A673 (cell line): ENCODE results near the gene SFTPB. TPM values are rescaled to one million over a fixed set of nuclear protein-coding genes. Genes with fewer than 3 reads are reported as not detected.

ENCODE experiments used
- BruUV-seq: library from RNA; stranded (reverse); fragments of 400-500 nt; replicated peaks from 2 replicates; lab custom pipeline; 2021; lab: Mats Ljungman, UMichigan
- CTCF ChIA-PET: fragments of 300-600 bp; sonication (Branson Sonifier 250); formaldehyde crosslinking; loops from one replicate; lab custom pipeline; 2022; ENCODE audit warnings: antibody characterized with exemption; lab: Charles Lee
- POLR2A ChIA-PET: fragments of 300-600 bp; sonication (Branson Sonifier 250); formaldehyde crosslinking; loops from one replicate; lab custom pipeline; 2022; ENCODE audit warnings: antibody characterized with exemption; ENCODE audit not compliant: low non-redundant PET; lab: Charles Lee
- DNase-seq: peaks from one replicate; pipeline ENCODE4 v3.0.0-alpha.2; 2015; ENCODE audit warnings: low spot score
- H3K27ac ChIP-seq: fragments of 200-600 bp; sonication (generic); 2 replicates; pipeline ENCODE4 v1.5.1; 2016; ENCODE audit warnings: mixed run types, low read depth, mild to moderate bottlenecking, mixed read lengths, antibody characterized with exemption, low read length; ENCODE audit not compliant: poor library complexity, severe bottlenecking
- H3K27me3 ChIP-seq: fragments of 200-600 bp; sonication (generic); replicated peaks from 2 replicates; pipeline ENCODE4 v1.6.1; 2017; ENCODE audit warnings: mixed run types, low read depth, mild to moderate bottlenecking, mixed read lengths, antibody characterized with exemption, low read length; ENCODE audit not compliant: insufficient read depth, poor library complexity
- H3K36me3 ChIP-seq: fragments of 200-600 bp; sonication (generic); 2 replicates; pipeline ENCODE4 v1.6.1; 2016; ENCODE audit warnings: mixed run types, mild to moderate bottlenecking, mixed read lengths, antibody characterized with exemption, low read length; ENCODE audit not compliant: insufficient read depth, poor library complexity, severe bottlenecking
- H3K4me1 ChIP-seq: fragments of 200-600 bp; sonication (generic); 2 replicates; pipeline ENCODE4 v1.6.1; 2017; ENCODE audit warnings: mixed run types, mild to moderate bottlenecking, mixed read lengths, antibody characterized with exemption, low read length; ENCODE audit not compliant: insufficient read depth, poor library complexity, severe bottlenecking
- H3K4me3 ChIP-seq: fragments of 200-600 bp; sonication (generic); 2 replicates; pipeline ENCODE4 v1.5.1; 2016; ENCODE audit warnings: low read depth, mixed run types, mild to moderate bottlenecking, mixed read lengths, low read length; ENCODE audit not compliant: poor library complexity, severe bottlenecking
- H3K9me3 ChIP-seq: fragments of 200-600 bp; sonication (generic); 2 replicates; pipeline ENCODE4 v1.6.1; 2016; ENCODE audit warnings: mixed run types, low read depth, mild to moderate bottlenecking, mixed read lengths, antibody characterized with exemption, low read length; ENCODE audit not compliant: poor library complexity, severe bottlenecking
- EZH2 ChIP-seq: fragments of 200-600 bp; sonication (generic); IDR thresholded peaks from 2 replicates; pipeline ENCODE4 v1.6.1; 2017; ENCODE audit warnings: borderline replicate concordance, low read depth, mild to moderate bottlenecking, mixed read lengths, antibody characterized with exemption, low read length; ENCODE audit not compliant: poor library complexity, severe bottlenecking
- intact Hi-C: fragments of 100-400 bp; cut with micrococcal nuclease; formaldehyde crosslinking; loops from one replicate; pipeline ENCODE4 v1.10.0; 2022; ENCODE audit not compliant: unreplicated experiment
- total RNA-seq: library from RNA; stranded (reverse); gene quantifications from 2 replicates; pipeline ENCODE4 v1.2.3, GENCODE V29; 2021
- TF ChIP-seq, protein P1 (sequence below): fragments of 300-800, 200-600 bp; sonication (generic); conservative IDR thresholded peaks from 2 replicates; pipeline ENCODE4 v1.5.1; 2017; ENCODE audit warnings: low read depth, mild to moderate bottlenecking, antibody characterized with exemption, low read length, moderate library complexity, mixed read lengths

Gene SFTPB
- total RNA-seq, 1 experiment from 2014 or later: not detected

DNA sequence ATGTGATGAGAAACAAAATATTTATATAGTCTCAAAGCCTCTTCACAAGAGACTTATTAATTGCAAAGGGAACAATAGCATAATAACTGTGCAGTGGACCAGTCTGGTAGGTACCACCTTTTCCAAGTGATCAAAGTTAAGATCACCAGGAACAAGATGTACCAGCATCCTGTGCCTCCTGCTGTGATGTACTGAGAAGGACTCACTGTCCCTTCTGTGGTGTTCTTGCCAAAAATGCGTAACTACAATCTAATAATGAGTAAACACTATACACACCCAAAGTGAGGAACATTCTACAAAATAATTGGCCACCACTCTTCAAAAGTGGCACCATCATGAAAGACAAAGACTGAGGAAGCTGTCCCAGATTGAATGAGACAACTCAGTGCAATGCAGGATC, 40.6 kb upstream of the SFTPB start:
- intact Hi-C loops: no loop called here
- Histone ChIP-seq H3K27ac (no peak overlapping the region), H3K4me1 (peaks cover 12% of the 10 kb centered on the region), H3K27me3 (no peaks in the 10 kb centered on the region), H3K36me3 (no peaks in the 10 kb centered on the region), H3K4me3 (no peak overlapping the region), H3K9me3 (no peaks in the 10 kb centered on the region)
- CTCF ChIA-PET: no interaction called here
- DNase-seq: no peak
- BruUV-seq: no TSS peak
- no peak for TF ChIP-seq EZH2
- TF ChIP-seq, protein P1, sequence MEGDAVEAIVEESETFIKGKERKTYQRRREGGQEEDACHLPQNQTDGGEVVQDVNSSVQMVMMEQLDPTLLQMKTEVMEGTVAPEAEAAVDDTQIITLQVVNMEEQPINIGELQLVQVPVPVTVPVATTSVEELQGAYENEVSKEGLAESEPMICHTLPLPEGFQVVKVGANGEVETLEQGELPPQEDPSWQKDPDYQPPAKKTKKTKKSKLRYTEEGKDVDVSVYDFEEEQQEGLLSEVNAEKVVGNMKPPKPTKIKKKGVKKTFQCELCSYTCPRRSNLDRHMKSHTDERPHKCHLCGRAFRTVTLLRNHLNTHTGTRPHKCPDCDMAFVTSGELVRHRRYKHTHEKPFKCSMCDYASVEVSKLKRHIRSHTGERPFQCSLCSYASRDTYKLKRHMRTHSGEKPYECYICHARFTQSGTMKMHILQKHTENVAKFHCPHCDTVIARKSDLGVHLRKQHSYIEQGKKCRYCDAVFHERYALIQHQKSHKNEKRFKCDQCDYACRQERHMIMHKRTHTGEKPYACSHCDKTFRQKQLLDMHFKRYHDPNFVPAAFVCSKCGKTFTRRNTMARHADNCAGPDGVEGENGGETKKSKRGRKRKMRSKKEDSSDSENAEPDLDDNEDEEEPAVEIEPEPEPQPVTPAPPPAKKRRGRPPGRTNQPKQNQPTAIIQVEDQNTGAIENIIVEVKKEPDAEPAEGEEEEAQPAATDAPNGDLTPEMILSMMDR: no peak
- POLR2A ChIA-PET: no interaction called here

DNA sequence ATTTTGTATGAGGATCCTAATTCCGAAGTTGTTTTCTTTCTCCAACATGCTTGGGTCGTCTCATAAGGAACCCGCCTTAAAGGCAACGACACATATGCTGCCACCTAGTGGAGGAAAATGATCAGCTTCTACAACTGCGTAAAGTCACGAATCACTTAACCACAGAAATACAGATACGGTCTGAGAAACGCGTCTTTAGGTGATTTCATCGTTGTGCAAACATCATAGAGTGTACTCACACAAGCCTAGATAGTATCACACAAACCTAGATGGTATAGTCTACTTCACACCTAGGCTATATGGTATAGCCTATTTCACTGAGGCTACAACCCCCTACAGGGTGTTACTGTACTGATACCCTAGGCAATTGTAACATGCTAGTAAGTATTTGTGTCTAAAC, 39.3 kb upstream of the SFTPB start:
- Histone ChIP-seq H3K4me1 (peaks cover 22% of the 10 kb centered on the region), H3K36me3 (no peaks in the 10 kb centered on the region), H3K27me3 (no peaks in the 10 kb centered on the region), H3K9me3 (no peaks in the 10 kb centered on the region), H3K4me3 (no peak overlapping the region), H3K27ac (no peak overlapping the region)
- ChIA-PET CTCF (interaction anchor here (0.5 to 1.8 kb wide), 5 partner anchors 10 to 445 kb away, joined by 3 to 10 read pairs (median 4); no protein-coding TSS in a partner anchor), POLR2A (no interaction called here)
- intact Hi-C loops: loop anchor here (1.0 to 2.0 kb wide), 2 partner anchors 29 to 70 kb away; no protein-coding TSS in a partner anchor
- DNase-seq: peak; percentile 89
- TF ChIP-seq, protein P1: peak; percentile 94
- TF ChIP-seq EZH2: no peak
- BruUV-seq: no TSS peak

DNA sequence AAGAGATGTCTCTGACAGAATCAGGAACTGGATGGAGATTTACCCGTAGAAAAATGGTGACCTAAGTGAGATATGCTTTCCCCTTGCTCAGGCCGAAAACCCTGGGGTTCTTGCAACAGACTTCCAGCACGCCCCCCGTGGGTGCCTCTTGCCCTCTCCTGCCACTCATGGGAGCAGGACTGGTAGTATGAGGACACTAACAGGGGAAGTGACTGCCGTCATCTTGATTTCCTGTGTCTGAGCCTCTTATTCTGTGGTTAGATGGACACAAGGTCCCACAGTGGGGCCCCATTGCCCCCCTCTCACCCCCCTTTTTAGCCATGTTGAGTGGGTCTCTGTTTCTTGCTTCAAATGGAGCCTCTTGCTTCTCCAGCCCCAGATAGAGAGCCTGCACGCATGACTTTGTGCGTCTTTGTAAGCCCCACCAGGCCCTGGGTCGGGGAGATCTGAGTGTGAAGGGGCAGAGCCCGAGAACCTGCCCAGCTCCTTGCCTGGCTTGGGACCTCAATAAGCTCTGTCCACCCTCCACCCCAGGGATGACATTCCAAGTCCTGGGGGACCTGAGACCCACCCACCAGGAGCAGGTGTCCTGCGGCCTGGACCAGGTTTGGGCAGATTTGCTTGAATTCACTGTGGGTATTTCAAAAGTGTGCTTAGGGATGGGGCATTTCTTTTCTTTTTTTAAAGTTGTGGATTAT, 38.7 kb upstream of the SFTPB start:
- no peaks in the 10 kb centered on the region for H3K36me3 ChIP-seq
- no peaks in the 10 kb centered on the region for H3K9me3 ChIP-seq
- intact Hi-C loops: loop anchor here (1.0 to 2.0 kb wide), 2 partner anchors 28 to 69 kb away; no protein-coding TSS in a partner anchor
- H3K27me3 ChIP-seq: no peaks in the 10 kb centered on the region
- peaks cover 28% of the 10 kb centered on the region for H3K4me1 ChIP-seq
- no peak overlapping the region for H3K27ac ChIP-seq
- no peak overlapping the region for H3K4me3 ChIP-seq
- ChIA-PET CTCF (interaction anchor here (0.9 to 1.8 kb wide), 4 partner anchors 28 to 70 kb away, joined by 4 to 10 read pairs (median 6); no protein-coding TSS in a partner anchor), POLR2A (interaction anchor here (0.7 kb wide), 1 partner anchor 110 kb away, joined by 4 read pairs; no protein-coding TSS in a partner anchor)
- no peak for DNase-seq
- BruUV-seq: no TSS peak
- no peak for TF ChIP-seq EZH2
- TF ChIP-seq, protein P1: no peak
